Hippocampal formation (tissue), 2 donors: ENCODE results near the gene ARHGEF35.
"Not testable (repeated sequence)": the region's sequence is repeated elsewhere in the genome, so short reads cannot be mapped to it uniquely, and the experiment has no call there.

ENCODE experiments used
- DNase-seq, 2 donors: peaks; one replicate each; lab custom pipeline; 2025; lab: John Stamatoyannopoulos, UW

Gene ARHGEF35

GRCh38 chr7:144178380-144179164, 17.1 kb downstream of the ARHGEF35 start:
- DNase-seq, result not testable (repeated sequence)

- DNase-seq, result no peak
Measured at GRCh38 chr7:144174613-144175012, 21.0 kb downstream of the ARHGEF35 start.

DNA sequence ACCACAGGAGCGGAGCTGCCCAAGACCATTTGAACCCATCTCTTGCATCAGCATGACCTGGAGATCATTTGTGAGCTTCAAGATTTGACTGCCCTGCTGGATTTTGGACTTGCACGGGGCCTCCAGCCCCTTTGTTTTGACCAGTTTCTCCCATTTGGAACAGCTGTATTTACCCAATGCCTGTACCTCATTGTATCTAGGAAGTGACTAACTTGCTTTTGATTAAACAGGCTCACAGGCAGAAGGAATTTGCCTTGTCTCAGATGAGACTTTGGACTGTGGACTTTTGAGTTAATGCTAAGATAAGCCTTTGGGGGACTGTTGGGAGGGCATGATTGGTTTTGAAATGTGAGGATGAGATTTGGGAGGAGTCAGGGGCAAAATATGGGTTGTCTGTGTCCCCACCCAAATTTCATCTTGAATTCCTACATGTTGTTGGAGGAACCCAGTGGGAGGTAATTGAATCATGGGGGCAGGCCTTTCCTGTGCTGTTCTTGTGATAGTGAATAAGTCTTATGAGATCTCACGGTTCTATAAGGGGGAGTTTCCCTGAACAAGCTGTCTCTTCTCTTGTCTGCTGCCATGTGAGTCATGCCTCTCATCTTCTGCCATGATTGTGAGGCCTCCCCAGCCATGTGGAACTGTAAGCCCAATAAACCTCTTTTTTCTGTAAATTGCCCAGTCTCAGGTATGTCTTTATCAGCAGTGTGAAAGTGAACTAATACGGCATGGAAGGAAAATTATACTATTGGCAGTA, 23.9 kb downstream of the ARHGEF35 start:
- DNase-seq, result not testable (repeated sequence)

DNA sequence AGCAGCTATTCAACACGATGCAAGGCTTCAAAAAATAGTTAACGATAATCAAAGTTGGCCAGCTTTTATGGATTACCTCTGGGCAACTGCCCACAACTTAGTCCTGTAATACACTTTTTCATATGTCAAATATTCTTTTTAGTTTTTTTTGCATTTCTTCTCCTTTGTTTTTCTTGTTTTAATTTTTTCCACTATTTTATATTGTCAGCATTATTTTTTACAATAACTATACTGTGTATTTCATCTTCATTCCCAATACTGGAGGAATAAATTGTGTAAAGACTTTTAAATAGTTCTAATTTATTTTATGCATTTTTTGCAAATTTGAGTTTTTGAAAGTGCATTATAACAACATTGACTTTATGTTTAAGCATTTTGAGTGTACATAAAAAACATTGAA, 30.8 kb downstream of the ARHGEF35 start:
- no peak for DNase-seq

DNA sequence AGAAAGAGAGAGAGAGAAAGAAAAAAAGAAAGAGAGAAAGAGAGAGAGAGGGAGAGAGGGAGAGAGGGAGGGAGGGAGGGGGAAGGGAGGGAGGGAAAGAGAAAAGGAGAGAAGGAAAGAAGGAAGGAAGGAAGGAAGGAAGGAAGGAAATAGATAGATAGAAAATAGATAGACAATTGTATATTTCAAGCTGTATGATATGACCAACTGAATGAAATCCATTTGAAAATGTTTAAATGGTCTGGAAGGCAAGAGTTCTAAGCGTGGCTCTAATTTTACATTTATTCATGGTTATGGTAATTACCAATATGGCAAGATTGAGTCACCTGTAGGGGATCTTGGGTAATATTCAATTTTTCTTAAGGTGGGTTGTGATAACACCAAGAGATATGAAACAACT, 36.8 kb downstream of the ARHGEF35 start:
- DNase-seq, result no peak

GRCh38 chr7:144148224-144148827, 47.3 kb downstream of the ARHGEF35 start:
- DNase-seq, result no peak

GRCh38 chr7:144144426-144144825, 51.2 kb downstream of the ARHGEF35 start:
- no peak for DNase-seq

DNA sequence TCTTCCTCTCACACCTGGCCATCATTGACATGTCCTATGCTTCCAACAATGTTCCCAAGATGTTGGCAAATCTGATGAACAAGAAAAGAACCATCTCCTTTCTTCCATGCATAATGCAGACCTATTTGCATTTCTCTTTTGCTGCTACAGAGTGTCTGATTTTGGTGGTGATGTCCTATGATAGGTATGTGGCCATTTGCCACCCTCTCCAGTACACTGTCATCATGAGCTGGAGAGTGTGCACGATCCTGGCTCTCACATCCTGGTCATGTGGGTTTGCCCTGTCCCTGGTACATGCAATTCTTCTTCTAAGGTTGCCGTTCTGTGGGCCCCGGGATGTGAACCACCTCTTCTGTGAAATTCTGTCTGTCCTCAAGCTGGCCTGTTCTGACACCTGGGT, 53.4 kb downstream of the ARHGEF35 start:
- DNase-seq, result no peak

DNA sequence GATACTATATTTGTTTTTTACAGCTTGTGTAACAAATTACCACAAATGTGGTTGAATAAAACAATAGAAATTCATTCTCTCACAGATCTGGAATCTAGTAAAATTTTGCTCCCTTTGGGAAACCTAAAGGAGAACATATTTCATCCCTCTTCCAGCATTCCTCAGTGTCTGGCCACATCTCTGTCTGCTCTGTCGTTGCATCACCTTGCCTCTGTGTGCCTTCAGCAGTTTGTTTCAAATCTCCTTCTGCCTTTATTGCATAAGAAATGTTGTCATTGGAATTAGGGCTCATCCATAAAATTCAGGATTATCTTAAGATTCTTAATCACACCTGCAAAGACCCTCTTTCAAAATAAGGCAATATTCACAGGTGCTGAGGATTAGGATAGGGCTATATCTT, 58.1 kb downstream of the ARHGEF35 start:
- DNase-seq, result no peak
